GM19468 (cell line): Measurements from ENCODE around the gene BRD2.

Source experiments
- ATAC-seq: cut with Tn5 transposase; IDR thresholded peaks from one replicate; pipeline ENCODE4 v1.9.1; 2021; ENCODE audit warnings: mild to moderate bottlenecking, moderate library complexity, moderate number of reproducible peaks; ENCODE audit not compliant: unreplicated experiment; ENCODE audit errors: extremely low read depth

Gene BRD2

GRCh38 chr6:32947552-32948465, 20.6 kb upstream of the BRD2 start:
- no peak for ATAC-seq

- ATAC-seq, result no peak
These were observed 19.3 kb upstream of the BRD2 start for GRCh38 chr6:32949113-32949512.

DNA sequence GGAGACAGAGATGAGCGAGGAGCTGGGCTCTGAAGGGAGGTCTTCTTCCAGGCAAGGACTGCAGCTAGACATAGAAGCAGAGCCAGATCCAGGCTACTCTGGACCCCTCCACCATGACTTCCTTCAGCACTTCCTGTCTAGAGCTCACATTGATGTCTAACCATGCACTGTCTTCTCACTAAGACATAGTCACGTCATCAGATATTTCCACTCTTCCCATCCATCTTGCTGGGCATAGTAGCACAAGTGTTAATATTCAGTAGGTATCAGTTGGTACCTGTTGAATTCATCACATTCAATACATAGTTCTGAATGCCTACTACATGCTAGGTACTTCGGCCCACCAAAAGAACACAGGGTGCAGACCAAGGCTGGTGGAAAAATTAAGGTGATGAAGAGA, 18.4 kb upstream of the BRD2 start:
- ATAC-seq, result no peak

GRCh38 chr6:32950449-32950848, 17.9 kb upstream of the BRD2 start:
- no peak for ATAC-seq

GRCh38 chr6:32952817-32953739, 15.3 kb upstream of the BRD2 start, which contains the start of gene HLA-DMA:
Gene HLA-DMA, minus strand, starts transcription at chr6:32953097. Its CDS starts 61 bp downstream, at chr6:32953036.
- peak; percentile 92 for ATAC-seq

DNA sequence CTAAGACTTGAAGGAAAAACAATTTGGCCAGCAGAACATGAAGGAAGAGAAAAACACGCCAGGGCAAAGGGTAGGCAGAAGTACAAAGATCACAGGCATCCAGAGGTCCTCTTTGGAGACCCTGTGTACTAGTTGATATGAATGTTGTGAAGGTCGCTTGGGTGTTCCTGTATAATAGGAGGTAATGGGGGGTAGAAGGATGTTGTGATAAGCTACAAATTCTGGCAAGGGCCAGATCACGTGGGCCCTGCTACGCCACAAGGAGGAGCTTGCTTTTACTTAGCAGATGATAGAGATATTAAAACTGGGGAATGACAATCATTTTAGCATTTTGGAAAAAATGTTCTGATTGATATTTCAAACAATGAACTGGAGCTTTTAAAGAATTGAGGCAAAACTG, 14.6 kb upstream of the BRD2 start:
- ATAC-seq, result no peak

DNA sequence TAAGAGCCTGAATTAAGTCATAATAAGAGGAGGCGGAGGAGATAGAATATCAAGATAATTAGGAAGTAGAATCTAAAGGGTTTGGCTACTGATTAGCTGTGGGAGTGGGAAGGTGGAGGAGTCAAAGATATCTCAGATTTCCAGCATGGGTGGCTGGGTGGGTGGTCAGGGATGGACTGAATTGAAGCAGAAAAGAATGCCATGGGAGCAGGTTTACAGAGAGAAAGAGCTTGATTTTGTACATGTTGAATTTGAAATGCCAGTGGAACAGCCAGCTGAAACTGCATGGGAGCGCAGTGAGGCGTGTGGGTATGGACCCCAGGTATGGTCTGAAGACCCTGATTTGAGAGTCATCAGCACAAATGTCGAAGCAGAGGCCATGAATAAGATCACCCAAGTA, 14.1 kb upstream of the BRD2 start:
- no peak for ATAC-seq

- no peak for ATAC-seq
These were observed 13.2 kb upstream of the BRD2 start for GRCh38 chr6:32954986-32955802.

DNA sequence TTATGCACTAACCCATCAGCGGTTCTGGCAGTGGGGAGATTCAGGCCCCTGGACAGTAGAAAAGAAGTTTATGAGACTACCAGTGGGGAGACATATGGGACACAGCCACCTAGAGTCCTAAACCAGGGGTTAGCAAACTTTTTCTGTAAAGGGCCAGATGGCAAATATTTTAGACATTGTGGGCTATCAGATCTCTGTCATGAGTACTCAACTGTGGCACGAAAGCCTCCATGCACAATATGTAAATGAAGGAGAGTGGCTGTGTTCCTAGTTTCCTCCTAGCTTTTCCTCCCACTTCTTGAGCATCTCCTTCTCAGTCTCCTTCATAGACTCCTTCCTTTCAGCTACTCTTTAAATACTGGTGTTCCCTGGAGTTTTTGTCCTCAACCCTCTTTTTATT, 12.2 kb upstream of the BRD2 start:
- ATAC-seq, result no peak

DNA sequence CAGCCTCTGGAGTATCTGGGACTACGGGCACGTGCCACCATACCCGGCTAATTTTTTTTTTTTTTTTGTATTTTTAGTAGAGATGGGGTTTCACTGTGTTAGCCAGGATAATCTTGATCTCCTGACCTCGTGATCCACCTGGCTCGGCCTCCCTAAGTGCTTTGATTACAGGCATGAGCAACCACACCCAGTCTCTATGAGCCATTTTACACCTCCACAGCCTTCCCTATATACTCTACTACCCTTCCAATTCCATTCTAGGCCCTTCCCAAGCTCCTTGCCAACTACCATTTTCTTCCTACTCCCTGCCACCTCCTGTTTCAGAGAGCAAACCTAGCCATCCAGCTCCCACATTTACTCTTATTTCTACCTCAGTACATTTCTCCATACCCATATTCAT, 7.8 kb upstream of the BRD2 start:
- no peak for ATAC-seq

- no peak for ATAC-seq
These were observed 6.1 kb upstream of the BRD2 start for GRCh38 chr6:32962213-32962826.

- no peak for ATAC-seq
These were observed 4.5 kb upstream of the BRD2 start for GRCh38 chr6:32963866-32964265.

- no peak for ATAC-seq
These were observed 3.6 kb upstream of the BRD2 start for GRCh38 chr6:32964776-32965175.

GRCh38 chr6:32967151-32968091, 973 bp upstream of the BRD2 start:
- no peak for ATAC-seq

DNA sequence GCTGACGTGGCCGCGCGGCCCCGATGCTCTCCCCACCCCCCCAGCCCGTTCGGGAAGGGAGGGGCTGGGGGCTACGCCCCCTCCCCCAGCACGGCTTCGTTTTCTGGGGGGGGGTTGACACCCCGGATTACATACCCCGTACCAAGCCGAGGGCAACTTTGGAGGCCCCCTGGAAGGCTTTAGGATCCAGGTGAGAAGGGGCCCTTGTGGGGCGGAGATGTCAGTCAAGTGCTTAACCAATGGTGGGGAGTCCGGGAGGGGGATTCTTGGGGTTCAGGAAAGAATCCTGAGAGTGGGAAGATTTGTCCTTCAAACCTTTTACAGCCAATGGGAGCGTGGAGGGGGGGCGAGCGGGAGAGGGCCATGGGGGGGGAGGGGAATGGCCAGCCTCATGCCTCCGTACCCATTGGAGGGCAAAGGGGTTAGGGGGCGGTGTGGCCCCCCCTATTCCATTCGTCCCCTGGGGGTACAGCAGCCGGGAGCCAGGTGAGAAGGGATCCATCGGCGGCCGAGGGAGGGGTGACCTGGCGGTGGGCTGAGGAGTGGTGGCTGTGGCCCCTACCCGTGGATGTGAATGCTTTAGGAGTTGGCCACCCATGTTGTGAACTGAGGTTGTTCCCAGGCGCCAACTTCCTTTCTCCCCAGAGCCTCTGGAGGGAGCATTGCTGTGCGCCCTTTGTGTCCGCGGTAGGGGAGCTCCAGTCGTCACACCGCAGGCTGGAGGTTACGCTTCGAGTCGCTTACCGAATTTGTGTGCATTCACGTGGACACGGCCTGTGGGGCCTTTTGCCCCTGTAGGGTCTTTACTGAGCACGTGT, 682 bp downstream of the BRD2 start:
- no peak for ATAC-seq

- no peak for ATAC-seq
These were observed 1.5 kb downstream of the BRD2 start for GRCh38 chr6:32969685-32970412.
